Karpas-422 (cell line): ENCODE data around the gene NOL4L. TPM values are rescaled to one million over a fixed set of nuclear protein-coding genes. Genes with fewer than 3 reads are reported as not detected.
"Not testable (repeated sequence)": the region's sequence is repeated elsewhere in the genome, so short reads cannot be mapped to it uniquely, and the experiment has no call there.

Experiments used
- DNase-seq: peaks from one replicate; pipeline ENCODE4 v3.0.0-alpha.2; 2015
- H2AFZ ChIP-seq: fragments of 200-600 bp; sonication (generic); 2 replicates; pipeline ENCODE4 v1.6.1; 2014; ENCODE audit warnings: antibody characterized with exemption, low read length, mixed read lengths
- H3K27ac ChIP-seq: fragments of 200-600 bp; sonication (generic); 2 replicates; pipeline ENCODE4 v1.5.1; 2014; ENCODE audit warnings: mild to moderate bottlenecking, low read length, moderate library complexity
- H3K27me3 ChIP-seq: fragments of 200-600 bp; sonication (generic); 2 replicates; pipeline ENCODE4 v1.6.1; 2014; ENCODE audit warnings: low read length, mixed read lengths
- H3K36me3 ChIP-seq: fragments of 200-600 bp; sonication (generic); 2 replicates; pipeline ENCODE4 v1.6.1; 2014; ENCODE audit warnings: low read length, mixed read lengths; ENCODE audit not compliant: insufficient read depth
- H3K4me1 ChIP-seq: fragments of 200-600 bp; sonication (generic); 2 replicates; pipeline ENCODE4 v1.6.1; 2014; ENCODE audit warnings: mild to moderate bottlenecking, low read length, mixed read lengths
- H3K4me2 ChIP-seq: fragments of 200-600 bp; sonication (generic); 2 replicates; pipeline ENCODE4 v1.6.1; 2014; ENCODE audit warnings: low read length, low read depth, mild to moderate bottlenecking; ENCODE audit not compliant: poor library complexity, severe bottlenecking
- H3K4me3 ChIP-seq: fragments of 200-600 bp; sonication (generic); 2 replicates; pipeline ENCODE4 v1.5.1; 2014; ENCODE audit warnings: mild to moderate bottlenecking, antibody characterized with exemption, low read length, mixed read lengths
- H3K79me2 ChIP-seq: fragments of 200-600 bp; sonication (generic); 2 replicates; pipeline ENCODE4 v1.6.1; 2014; ENCODE audit warnings: mild to moderate bottlenecking, low read length, mixed read lengths
- H3K9ac ChIP-seq: fragments of 200-600 bp; sonication (generic); 2 replicates; pipeline ENCODE4 v1.6.0; 2014; ENCODE audit warnings: low read length
- H3K9me2 ChIP-seq: fragments of 200-600 bp; sonication (generic), shearing (Covaris generic); replicated peaks from 2 replicates; pipeline ENCODE4 v1.6.0; 2014; ENCODE audit warnings: mild to moderate bottlenecking, low read length, moderate library complexity; ENCODE audit not compliant: insufficient read depth
- H3K9me3 ChIP-seq: fragments of 300-700, 200-600 bp; sonication (generic); 2 replicates; pipeline ENCODE4 v1.6.1; 2014; ENCODE audit warnings: low read length, mixed read lengths
- H4K20me1 ChIP-seq: fragments of 200-600 bp; sonication (generic); 2 replicates; pipeline ENCODE4 v1.6.1; 2014; ENCODE audit warnings: mild to moderate bottlenecking, antibody characterized with exemption, low read length, low read depth; ENCODE audit not compliant: insufficient read depth
- total RNA-seq: library from RNA; depleted of rRNA; stranded (reverse); fragments of >200 nt; shearing (Covaris generic); gene quantifications from 2 replicates; pipeline ENCODE4 v1.2.3, GENCODE V29; 2014; ENCODE audit warnings: low replicate concordance

The NOL4L gene
- total RNA-seq, 1 experiment from 2014 or later = 1.5 TPM

GRCh38 chr20:32495217-32495565 is 89.9 kb downstream of the NOL4L start:
- H3K9ac ChIP-seq = no peak overlapping the region
- H3K27me3 ChIP-seq = no peaks in the 10 kb centered on the region
- no peak overlapping the region for H3K4me3 ChIP-seq
- H3K9me2 ChIP-seq = no peaks in the 10 kb centered on the region
- no peaks in the 10 kb centered on the region for H3K4me1 ChIP-seq
- H4K20me1 ChIP-seq = no peaks in the 10 kb centered on the region
- no peak overlapping the region for H3K27ac ChIP-seq
- H3K36me3 ChIP-seq = no peaks in the 10 kb centered on the region
- no peaks in the 10 kb centered on the region for H3K9me3 ChIP-seq
- no peak for DNase-seq
- no peak overlapping the region for H3K4me2 ChIP-seq
- H2AFZ ChIP-seq = no peak overlapping the region
- no peaks in the 10 kb centered on the region for H3K79me2 ChIP-seq

GRCh38 chr20:32494483-32495216 is 90.5 kb downstream of the NOL4L start:
- H3K36me3 ChIP-seq = no peaks in the 10 kb centered on the region
- no peaks in the 10 kb centered on the region for H3K27me3 ChIP-seq
- H3K4me1 ChIP-seq = no peaks in the 10 kb centered on the region
- H3K4me3 ChIP-seq = no peak overlapping the region
- H3K9me3 ChIP-seq = no peaks in the 10 kb centered on the region
- H3K27ac ChIP-seq = no peak overlapping the region
- no peaks in the 10 kb centered on the region for H3K79me2 ChIP-seq
- no peak overlapping the region for H3K4me2 ChIP-seq
- H3K9me2 ChIP-seq = no peaks in the 10 kb centered on the region
- H3K9ac ChIP-seq = no peak overlapping the region
- no peak overlapping the region for H2AFZ ChIP-seq
- H4K20me1 ChIP-seq = no peaks in the 10 kb centered on the region
- DNase-seq = no peak

GRCh38 chr20:32493356-32493755 is 91.8 kb downstream of the NOL4L start:
- H3K4me1 ChIP-seq = no peaks in the 10 kb centered on the region
- no peak overlapping the region for H3K9ac ChIP-seq
- no peak overlapping the region for H3K27ac ChIP-seq
- H3K9me2 ChIP-seq = no peaks in the 10 kb centered on the region
- H3K27me3 ChIP-seq = no peaks in the 10 kb centered on the region
- H3K4me2 ChIP-seq = no peak overlapping the region
- DNase-seq = no peak
- no peaks in the 10 kb centered on the region for H4K20me1 ChIP-seq
- no peaks in the 10 kb centered on the region for H3K9me3 ChIP-seq
- no peaks in the 10 kb centered on the region for H3K36me3 ChIP-seq
- no peaks in the 10 kb centered on the region for H3K79me2 ChIP-seq
- H2AFZ ChIP-seq = no peak overlapping the region
- H3K4me3 ChIP-seq = no peak overlapping the region

GRCh38 chr20:32491764-32492151 is 93.4 kb downstream of the NOL4L start:
- H3K4me2 ChIP-seq, H3K4me3 ChIP-seq, H3K9ac ChIP-seq, H2AFZ ChIP-seq, H3K36me3 ChIP-seq, H3K9me2 ChIP-seq, H3K79me2 ChIP-seq, H3K4me1 ChIP-seq, DNase-seq, H3K27ac ChIP-seq, H3K27me3 ChIP-seq, H3K9me3 ChIP-seq, H4K20me1 ChIP-seq: not testable (repeated sequence)

GRCh38 chr20:32490942-32491763 is 94.0 kb downstream of the NOL4L start:
- H3K27ac ChIP-seq = no peak overlapping the region
- no peaks in the 10 kb centered on the region for H4K20me1 ChIP-seq
- H3K27me3 ChIP-seq = no peaks in the 10 kb centered on the region
- no peaks in the 10 kb centered on the region for H3K9me2 ChIP-seq
- no peak for DNase-seq
- H2AFZ ChIP-seq = no peak overlapping the region
- no peak overlapping the region for H3K9ac ChIP-seq
- no peak overlapping the region for H3K4me2 ChIP-seq
- no peaks in the 10 kb centered on the region for H3K9me3 ChIP-seq
- H3K79me2 ChIP-seq = no peaks in the 10 kb centered on the region
- H3K4me1 ChIP-seq = no peaks in the 10 kb centered on the region
- H3K36me3 ChIP-seq = no peaks in the 10 kb centered on the region
- H3K4me3 ChIP-seq = no peak overlapping the region

- H3K9me2 ChIP-seq = no peaks in the 10 kb centered on the region
- no peak overlapping the region for H3K27ac ChIP-seq
Observed at GRCh38 chr20:32488066-32488838, 96.9 kb downstream of the NOL4L start.

GRCh38 chr20:32487381-32487780 is 97.8 kb downstream of the NOL4L start:
- Histone ChIP-seq H3K36me3 (no peaks in the 10 kb centered on the region), H3K4me1 (peaks cover 20% of the 10 kb centered on the region), H3K9me2 (no peaks in the 10 kb centered on the region), H3K27ac (no peak overlapping the region), H3K4me2 (no peak overlapping the region), H3K9ac (no peak overlapping the region), H3K4me3 (no peak overlapping the region), H2AFZ (no peak overlapping the region), H3K27me3 (no peaks in the 10 kb centered on the region), H3K79me2 (no peaks in the 10 kb centered on the region), H3K9me3 (no peaks in the 10 kb centered on the region), H4K20me1 (no peaks in the 10 kb centered on the region)
- no peak for DNase-seq

More at GRCh38 chr20:32488066-32488838, 96.9 kb downstream of the NOL4L start:
- Histone ChIP-seq H3K36me3 (no peaks in the 10 kb centered on the region), H3K4me1 (peaks cover 20% of the 10 kb centered on the region), H3K79me2 (no peaks in the 10 kb centered on the region), H3K4me2 (no peak overlapping the region), H4K20me1 (no peaks in the 10 kb centered on the region), H3K9ac (no peak overlapping the region), H3K27me3 (no peaks in the 10 kb centered on the region), H3K9me3 (no peaks in the 10 kb centered on the region), H2AFZ (no peak overlapping the region), H3K4me3 (no peak overlapping the region)
- no peak for DNase-seq
